Measurements from ENCODE around the gene ARHGAP26. TPM values are rescaled to one million over a fixed set of nuclear protein-coding genes. Genes with fewer than 3 reads are reported as not detected.

The ARHGAP26 gene
- total and polyA plus RNA-seq, 7 experiments from 2014 or later: 10.5 to 123 (median 22.7) TPM

DNA sequence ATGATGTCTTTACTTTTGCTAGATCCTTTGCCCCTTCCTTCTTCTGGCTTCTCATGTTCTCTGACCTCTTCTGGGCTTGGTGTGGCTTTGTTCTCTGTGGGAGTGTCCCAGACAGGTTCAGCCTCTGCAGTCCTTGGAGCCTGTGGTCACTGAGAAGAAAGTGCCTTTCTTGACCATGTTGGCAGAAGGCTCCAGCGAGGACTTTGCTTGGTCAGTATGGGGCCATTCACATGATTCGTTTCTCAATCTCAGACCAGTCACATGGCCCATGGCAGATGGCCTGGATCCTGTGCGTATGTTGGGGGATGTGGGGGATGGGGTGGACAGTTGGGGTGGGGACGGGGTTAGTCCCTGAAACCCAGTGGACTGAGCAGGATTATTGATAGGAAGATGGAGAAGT lies 274.1 kb downstream of the ARHGAP26 start:
- no peak overlapping the region for H3K27ac Mint-ChIP-seq
- ATAC-seq: no peak

DNA sequence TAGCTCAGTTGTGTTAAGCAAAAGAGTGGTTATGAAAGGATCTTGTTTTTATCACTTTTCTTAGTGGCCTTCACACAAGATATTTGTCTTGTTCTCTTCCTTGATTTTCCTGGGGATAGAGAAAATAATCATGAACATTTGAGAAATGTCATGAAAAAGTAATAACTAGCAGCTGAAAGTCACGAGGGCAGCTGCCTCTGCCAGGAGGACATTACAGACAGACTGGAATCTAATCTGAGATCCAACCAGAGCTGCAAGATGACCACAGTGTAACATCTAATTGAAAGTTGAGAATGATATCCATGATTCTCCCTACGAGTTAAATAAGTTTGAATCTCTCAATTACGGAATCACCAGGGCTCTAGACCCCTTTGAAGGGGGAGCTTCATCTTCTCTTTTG lies 274.9 kb downstream of the ARHGAP26 start:
- no peak overlapping the region for H3K27ac ChIP-seq (ENCODE audit: low read depth, low read length)
- CTCF ChIA-PET: no interaction called here
- Mint-ChIP-seq H3K36me3 (peaks cover 0 to 60% (median 52%) of the 10 kb centered on the region in 5 donors), H3K27ac (no peak overlapping the region), H3K4me1 (peaks cover 0 to 14% (median 12%) of the 10 kb centered on the region in 7 donors), H3K9me3 (peaks cover 0 to 3% (median 0%) of the 10 kb centered on the region in 11 donors), H3K4me3 (no peak overlapping the region), H3K27me3 (no peaks in the 10 kb centered on the region)
- H3K4me3 ChIP-seq (ENCODE audit: low read length): no peak overlapping the region
- H3K27me3 ChIP-seq (ENCODE audit: control insufficient read depth in 2 of 2, insufficient read depth in 2 of 2, low read length in 2 of 2): no peaks in the 10 kb centered on the region
- no peaks in the 10 kb centered on the region for H3K4me1 ChIP-seq (ENCODE audit: control insufficient read depth in 2 of 2, insufficient read depth in 2 of 2, low read length in 2 of 2)
- no peak for ATAC-seq
- H3K9me3 ChIP-seq (ENCODE audit: control insufficient read depth in 2 of 3, low read length in 3 of 3): no peaks in the 10 kb centered on the region
- no peak for DNase-seq
- POLR2A ChIA-PET: no interaction called here
- H3K36me3 ChIP-seq (ENCODE audit: control insufficient read depth in 2 of 3, insufficient read depth in 3 of 3, low read length in 3 of 3): peaks cover 0 to 16% (median 0%) of the 10 kb centered on the region in 3 experiments
- intact Hi-C loops (cut with micrococcal nuclease): no loop called here

More for the DNA sequence above, 274.1 kb downstream of the ARHGAP26 start:
- no peak for DNase-seq
- no peaks in the 10 kb centered on the region for H3K27me3 ChIP-seq (ENCODE audit: control insufficient read depth in 2 of 2, insufficient read depth in 2 of 2, low read length in 2 of 2)
- POLR2A ChIA-PET: no interaction called here
- H3K27me3 Mint-ChIP-seq: no peaks in the 10 kb centered on the region
- peaks cover 0 to 16% (median 0%) of the 10 kb centered on the region in 3 experiments for H3K36me3 ChIP-seq (ENCODE audit: control insufficient read depth in 2 of 3, insufficient read depth in 3 of 3, low read length in 3 of 3)
- H3K4me1 Mint-ChIP-seq: peaks cover 0 to 13% (median 4%) of the 10 kb centered on the region in 7 donors
- H3K27ac ChIP-seq (ENCODE audit: low read depth, low read length): no peak overlapping the region
- H3K36me3 Mint-ChIP-seq: peaks cover 0 to 67% (median 55%) of the 10 kb centered on the region in 5 donors
- CTCF ChIA-PET: no interaction called here
- intact Hi-C loops (cut with micrococcal nuclease): no loop called here
- H3K4me1 ChIP-seq (ENCODE audit: control insufficient read depth in 2 of 2, insufficient read depth in 2 of 2, low read length in 2 of 2): no peaks in the 10 kb centered on the region
- H3K4me3 Mint-ChIP-seq: no peak overlapping the region
- H3K9me3 Mint-ChIP-seq: peaks cover 0 to 3% (median 0%) of the 10 kb centered on the region in 11 donors
- H3K4me3 ChIP-seq (ENCODE audit: low read length): no peak overlapping the region
- no peaks in the 10 kb centered on the region for H3K9me3 ChIP-seq (ENCODE audit: control insufficient read depth in 2 of 3, low read length in 3 of 3)

DNA sequence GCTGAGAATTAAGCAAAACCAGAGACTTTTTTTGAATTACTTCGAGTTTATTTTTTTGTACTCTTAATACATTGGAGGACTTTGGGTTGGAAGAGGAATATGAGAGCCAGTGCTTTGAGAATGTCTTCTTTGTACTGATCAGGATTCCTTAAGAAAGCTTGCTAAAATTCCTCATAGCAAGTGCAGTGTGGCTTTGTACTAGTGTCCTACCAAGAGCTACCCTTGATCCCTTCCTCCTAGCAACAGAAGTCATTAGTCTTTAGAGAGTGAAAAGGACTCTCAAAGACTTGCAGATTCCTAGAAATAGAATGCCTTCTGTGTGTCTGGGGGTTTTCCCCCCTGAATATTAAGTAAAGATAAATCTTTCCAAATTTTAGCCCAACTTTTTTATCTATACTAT lies 276.1 kb downstream of the ARHGAP26 start:
- no peaks in the 10 kb centered on the region for H3K4me1 ChIP-seq (ENCODE audit: control insufficient read depth in 2 of 2, insufficient read depth in 2 of 2, low read length in 2 of 2)
- no peak for DNase-seq
- H3K36me3 ChIP-seq (ENCODE audit: control insufficient read depth in 2 of 3, insufficient read depth in 3 of 3, low read length in 3 of 3): peaks cover 0 to 15% (median 0%) of the 10 kb centered on the region in 3 experiments
- Mint-ChIP-seq H3K4me1 (peaks cover 5 to 18% (median 13%) of the 10 kb centered on the region in 7 donors), H3K36me3 (peaks cover 0 to 60% (median 51%) of the 10 kb centered on the region in 5 donors), H3K9me3 (peaks cover 0 to 3% (median 0%) of the 10 kb centered on the region in 11 donors), H3K27ac (no peak overlapping the region), H3K4me3 (no peak overlapping the region), H3K27me3 (no peaks in the 10 kb centered on the region)
- no peak overlapping the region for H3K4me3 ChIP-seq (ENCODE audit: low read length)
- H3K9me3 ChIP-seq (ENCODE audit: control insufficient read depth in 2 of 3, low read length in 3 of 3): no peaks in the 10 kb centered on the region
- ChIA-PET POLR2A (no interaction called here), CTCF (no interaction called here)
- intact Hi-C loops (cut with micrococcal nuclease): no loop called here
- H3K27me3 ChIP-seq (ENCODE audit: control insufficient read depth in 2 of 2, insufficient read depth in 2 of 2, low read length in 2 of 2): no peaks in the 10 kb centered on the region
- ATAC-seq: no peak
- no peak overlapping the region for H3K27ac ChIP-seq (ENCODE audit: low read depth, low read length)

DNA sequence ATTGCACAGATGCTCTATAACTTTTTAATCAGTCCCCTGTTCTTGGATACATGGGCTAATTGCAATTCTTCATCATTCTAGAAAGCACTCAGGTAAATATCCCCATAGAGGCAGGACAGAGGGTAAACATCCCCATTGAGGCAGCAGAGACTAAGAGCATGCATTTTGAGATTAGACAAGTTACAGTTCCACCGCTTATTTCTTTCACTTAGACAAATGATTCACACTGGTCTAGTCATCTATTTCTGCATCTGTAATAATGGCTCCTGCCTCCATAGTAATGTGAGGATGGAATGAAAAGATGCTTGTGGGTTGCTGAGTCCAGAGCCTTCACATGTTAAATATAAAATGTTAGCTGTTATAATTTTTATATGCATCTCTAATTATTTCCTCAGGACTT lies 276.9 kb downstream of the ARHGAP26 start:
- Mint-ChIP-seq H3K27ac (no peak overlapping the region), H3K9me3 (peaks cover 0 to 3% (median 0%) of the 10 kb centered on the region in 11 donors), H3K4me1 (peaks cover 5 to 23% (median 13%) of the 10 kb centered on the region in 7 donors), H3K36me3 (peaks cover 0 to 59% (median 49%) of the 10 kb centered on the region in 5 donors), H3K4me3 (no peak overlapping the region), H3K27me3 (no peaks in the 10 kb centered on the region)
- no peaks in the 10 kb centered on the region for H3K9me3 ChIP-seq (ENCODE audit: control insufficient read depth in 2 of 3, low read length in 3 of 3)
- no peak for DNase-seq
- ChIA-PET POLR2A (no interaction called here), CTCF (no interaction called here)
- no peak for ATAC-seq
- intact Hi-C loops (cut with micrococcal nuclease): no loop called here
- no peak overlapping the region for H3K27ac ChIP-seq (ENCODE audit: low read depth, low read length)
- H3K4me3 ChIP-seq (ENCODE audit: low read length): no peak overlapping the region
- H3K36me3 ChIP-seq (ENCODE audit: control insufficient read depth in 2 of 3, insufficient read depth in 3 of 3, low read length in 3 of 3): peaks cover 0 to 8% (median 0%) of the 10 kb centered on the region in 3 experiments
- H3K27me3 ChIP-seq (ENCODE audit: control insufficient read depth in 2 of 2, insufficient read depth in 2 of 2, low read length in 2 of 2): no peaks in the 10 kb centered on the region
- no peaks in the 10 kb centered on the region for H3K4me1 ChIP-seq (ENCODE audit: control insufficient read depth in 2 of 2, insufficient read depth in 2 of 2, low read length in 2 of 2)

DNA sequence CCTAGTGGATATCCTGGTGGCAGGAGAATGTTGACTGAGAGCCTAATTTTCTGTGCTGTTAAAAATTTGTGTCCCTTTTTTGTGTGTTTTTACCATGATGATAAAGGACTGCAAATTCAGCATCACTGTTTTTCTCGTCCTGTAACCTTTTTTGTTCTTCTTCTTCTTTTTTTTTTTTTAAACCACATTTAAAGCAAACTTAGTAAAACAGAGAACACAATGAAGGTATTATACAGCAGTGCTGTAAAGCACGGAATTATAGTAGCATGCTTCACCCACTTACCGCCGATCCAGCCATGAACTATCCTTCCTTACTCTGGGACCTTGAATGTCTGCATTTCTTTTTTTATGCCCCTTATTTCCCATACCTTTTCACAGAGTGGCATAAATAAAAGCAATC lies 280.0 kb downstream of the ARHGAP26 start:
- Mint-ChIP-seq H3K27me3 (no peaks in the 10 kb centered on the region), H3K9me3 (no peaks in the 10 kb centered on the region), H3K4me3 (peak overlapping the region in 1 of 10 donors; percentile 20), H3K4me1 (peaks cover 5 to 48% (median 18%) of the 10 kb centered on the region in 7 donors), H3K36me3 (peaks cover 8 to 56% (median 27%) of the 10 kb centered on the region in 5 donors), H3K27ac (no peak overlapping the region)
- Histone ChIP-seq H3K36me3 (ENCODE audit: control insufficient read depth in 2 of 3, insufficient read depth in 3 of 3, low read length in 3 of 3) (peaks cover 0 to 10% (median 0%) of the 10 kb centered on the region in 3 experiments), H3K4me3 (ENCODE audit: low read length) (no peak overlapping the region), H3K27ac (ENCODE audit: low read depth, low read length) (no peak overlapping the region), H3K27me3 (ENCODE audit: control insufficient read depth in 2 of 2, insufficient read depth in 2 of 2, low read length in 2 of 2) (no peaks in the 10 kb centered on the region), H3K9me3 (ENCODE audit: control insufficient read depth in 2 of 3, low read length in 3 of 3) (no peaks in the 10 kb centered on the region), H3K4me1 (ENCODE audit: control insufficient read depth in 2 of 2, insufficient read depth in 2 of 2, low read length in 2 of 2) (no peaks in the 10 kb centered on the region)
- no peak for DNase-seq
- intact Hi-C loops (cut with micrococcal nuclease): loop anchor here in 1 of 2 donors (5.0 kb wide), 1 partner anchor 52 kb away; no protein-coding TSS in a partner anchor
- no peak for ATAC-seq
- ChIA-PET CTCF (interaction anchor here (0.6 kb wide), 1 partner anchor 10 kb away, joined by 4 read pairs; no protein-coding TSS in a partner anchor), POLR2A (no interaction called here)

DNA sequence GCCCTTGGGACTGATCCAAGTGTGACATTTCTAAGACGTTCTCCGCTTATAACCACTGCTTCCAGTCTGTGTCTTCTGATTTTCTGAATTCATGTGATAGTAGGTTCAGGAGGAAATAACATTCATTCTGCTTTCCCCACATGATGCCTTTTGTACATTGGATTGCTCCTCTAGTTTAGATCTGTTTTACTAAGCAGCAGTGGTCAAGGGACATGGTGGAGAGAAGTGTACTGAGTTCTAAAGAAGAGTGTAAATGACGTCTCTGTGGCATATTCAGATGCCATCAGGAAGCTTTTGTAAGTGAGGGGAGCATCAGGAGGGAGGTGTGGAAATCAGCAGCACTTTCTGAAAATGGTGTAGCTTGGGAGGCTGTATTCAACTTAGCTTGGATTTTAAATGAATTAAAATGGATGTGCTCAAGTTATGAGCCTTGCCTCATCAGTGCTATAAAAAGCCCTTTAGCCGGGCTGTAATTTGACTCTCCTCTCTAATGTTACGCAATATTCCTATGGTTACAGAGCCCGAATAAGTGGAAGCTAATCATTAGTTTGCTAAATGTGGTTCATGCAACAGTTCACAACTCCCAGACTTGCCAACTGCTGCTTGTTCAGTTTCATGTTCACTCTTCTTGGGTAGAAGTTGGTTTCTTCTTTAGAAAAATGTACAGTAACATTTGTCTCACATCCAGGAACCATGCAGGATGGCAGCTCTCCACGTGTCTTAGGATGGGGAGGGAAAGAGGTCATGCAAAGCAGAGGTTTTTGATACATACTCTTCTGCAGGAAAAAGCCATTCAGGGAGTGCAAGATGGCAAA lies 281.3 kb downstream of the ARHGAP26 start:
- ChIA-PET CTCF (no interaction called here), POLR2A (no interaction called here)
- Histone ChIP-seq H3K36me3 (ENCODE audit: control insufficient read depth in 2 of 3, insufficient read depth in 3 of 3, low read length in 3 of 3) (peaks cover 0 to 11% (median 0%) of the 10 kb centered on the region in 3 experiments), H3K9me3 (ENCODE audit: control insufficient read depth in 2 of 3, low read length in 3 of 3) (no peaks in the 10 kb centered on the region), H3K27ac (ENCODE audit: low read depth, low read length) (no peak overlapping the region), H3K4me3 (ENCODE audit: low read length) (no peak overlapping the region), H3K4me1 (ENCODE audit: control insufficient read depth in 2 of 2, insufficient read depth in 2 of 2, low read length in 2 of 2) (no peaks in the 10 kb centered on the region), H3K27me3 (ENCODE audit: control insufficient read depth in 2 of 2, insufficient read depth in 2 of 2, low read length in 2 of 2) (no peaks in the 10 kb centered on the region)
- no peaks in the 10 kb centered on the region for H3K9me3 Mint-ChIP-seq
- no peaks in the 10 kb centered on the region for H3K27me3 Mint-ChIP-seq
- peak overlapping the region in 2 of 9 donors; percentile 2 to 53 for H3K27ac Mint-ChIP-seq
- ATAC-seq: peak; percentile 45
- peaks cover 5 to 61% (median 18%) of the 10 kb centered on the region in 7 donors for H3K4me1 Mint-ChIP-seq
- no peak for DNase-seq
- no peak overlapping the region for H3K4me3 Mint-ChIP-seq
- peaks cover 11 to 63% (median 29%) of the 10 kb centered on the region in 5 donors for H3K36me3 Mint-ChIP-seq
- intact Hi-C loops (cut with micrococcal nuclease): loop anchor here in 1 of 2 donors (5.0 kb wide), 1 partner anchor 51 kb away; no protein-coding TSS in a partner anchor

All from naive thymus-derived CD4-positive, alpha-beta T cell (primary cell).